Urinary bladder (tissue), 4 donors: ENCODE data around the gene LCA5L. TPM values are rescaled to one million over a fixed set of nuclear protein-coding genes. Genes with fewer than 3 reads are reported as not detected.

Source experiments
- DNase-seq: peaks from one replicate; pipeline ENCODE4 v3.0.0-alpha.2; 2015; ENCODE audit errors: extremely low spot score
- H3K27ac ChIP-seq: one replicate; pipeline ENCODE4 v1.5.1; 2013; ENCODE audit warnings: low read depth, mild to moderate bottlenecking, moderate library complexity
- H3K36me3 ChIP-seq: one replicate; pipeline ENCODE4 v1.6.1; 2013; ENCODE audit warnings: mild to moderate bottlenecking, moderate library complexity; ENCODE audit not compliant: insufficient read depth
- H3K4me1 ChIP-seq: one replicate; pipeline ENCODE4 v1.6.1; 2013; ENCODE audit warnings: mild to moderate bottlenecking, moderate library complexity; ENCODE audit not compliant: insufficient read depth
- H3K4me3 ChIP-seq: one replicate; pipeline ENCODE4 v1.5.1; 2013; ENCODE audit warnings: low read depth, low read length
- WGBS: extraction: QIAGEN DNeasy Blood & Tissue Kit; methylation state at CpG from one replicate; pipeline ENCODE4 v1.1.7; 2013; 5-methylcytosine and 5-hydroxymethylcytosine counted together
- polyA plus RNA-seq: library from polyadenylated mRNA; stranded (reverse); fragments of 200-250 nt; gene quantifications from one replicate; pipeline ENCODE4 v1.2.3, GENCODE V29; 2013
- total RNA-seq: library from RNA; depleted of rRNA; stranded (reverse); fragments of >200 nt; gene quantifications from one replicate; pipeline ENCODE4 v1.2.3, GENCODE V29; 2014
- donor health status: healthy with polysubstance abuse.
- donor health status: healthy.

LCA5L gene
- total and polyA plus RNA-seq, 2 donors: 1.1 to 1.5 TPM

DNA sequence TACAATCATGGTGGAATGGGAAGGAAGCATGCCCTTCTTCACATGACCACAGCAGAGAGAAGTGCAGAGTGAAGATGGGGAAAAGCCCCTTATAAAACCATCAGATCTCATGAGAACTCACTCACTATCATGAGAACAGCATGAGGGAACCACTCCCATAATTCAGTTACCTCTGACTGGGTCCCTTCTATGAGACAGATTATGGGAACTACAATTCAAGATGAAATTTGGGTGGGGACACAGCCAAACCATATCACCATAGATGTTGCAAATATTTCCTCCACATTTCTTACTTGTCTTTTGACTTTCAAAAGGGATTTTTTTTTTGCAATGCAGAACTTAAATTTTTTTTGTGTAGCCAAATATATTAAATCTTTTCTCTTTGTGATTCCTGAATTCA, 21.0 kb upstream of the LCA5L start:
- no peak overlapping the region for H3K27ac ChIP-seq
- no peak for DNase-seq
- no peaks in the 10 kb centered on the region for H3K36me3 ChIP-seq
- no peak overlapping the region for H3K4me3 ChIP-seq
- H3K4me1 ChIP-seq: no peaks in the 10 kb centered on the region

DNA sequence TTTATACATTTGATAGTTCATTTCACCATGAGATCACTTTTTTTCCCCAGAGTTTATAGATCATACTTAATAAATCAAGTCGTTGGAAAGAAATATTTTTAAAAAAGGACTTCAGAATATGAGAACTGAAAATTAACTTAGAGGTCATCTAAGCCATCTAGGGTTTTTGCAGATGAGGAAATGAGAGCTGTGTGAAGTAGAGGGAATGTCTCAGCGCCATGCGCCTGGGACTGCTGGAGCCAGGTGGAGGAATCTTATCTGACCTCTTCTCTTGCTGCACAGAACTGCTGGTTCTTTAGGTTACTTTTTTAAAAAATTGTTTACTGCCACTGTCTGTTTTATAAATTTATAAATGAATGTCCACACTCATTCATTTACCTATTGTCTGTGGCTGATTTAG, 17.7 kb upstream of the LCA5L start:
- Histone ChIP-seq H3K4me3 (no peak overlapping the region), H3K36me3 (no peaks in the 10 kb centered on the region), H3K4me1 (no peaks in the 10 kb centered on the region), H3K27ac (no peak overlapping the region)
- 81% methylated on average over 3 of the region's 3 CpGs for WGBS
- DNase-seq: no peak

DNA sequence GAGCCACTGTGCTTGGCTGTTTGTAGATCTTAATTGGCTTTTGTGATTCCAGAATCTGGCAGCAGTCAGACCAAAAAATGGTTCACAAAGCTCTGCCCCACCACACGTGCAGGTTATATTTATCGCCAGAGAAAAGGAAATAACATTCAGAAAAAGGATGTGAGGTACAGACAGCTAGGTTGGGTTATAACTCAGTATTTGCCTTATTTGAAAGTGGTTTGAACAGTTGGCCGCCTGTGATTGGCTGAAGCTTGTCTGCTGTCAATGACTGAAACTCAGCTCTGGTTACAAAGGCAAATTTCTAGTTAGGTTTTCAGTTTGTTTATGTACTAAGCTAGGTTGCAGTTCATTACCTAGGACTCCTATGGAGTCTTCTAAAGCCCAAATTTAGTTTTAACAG, 15.8 kb upstream of the LCA5L start:
- Histone ChIP-seq H3K27ac (no peak overlapping the region), H3K36me3 (no peaks in the 10 kb centered on the region), H3K4me1 (no peaks in the 10 kb centered on the region), H3K4me3 (no peak overlapping the region)
- no peak for DNase-seq
- WGBS: 81% methylated on average over 3 of the region's 3 CpGs

DNA sequence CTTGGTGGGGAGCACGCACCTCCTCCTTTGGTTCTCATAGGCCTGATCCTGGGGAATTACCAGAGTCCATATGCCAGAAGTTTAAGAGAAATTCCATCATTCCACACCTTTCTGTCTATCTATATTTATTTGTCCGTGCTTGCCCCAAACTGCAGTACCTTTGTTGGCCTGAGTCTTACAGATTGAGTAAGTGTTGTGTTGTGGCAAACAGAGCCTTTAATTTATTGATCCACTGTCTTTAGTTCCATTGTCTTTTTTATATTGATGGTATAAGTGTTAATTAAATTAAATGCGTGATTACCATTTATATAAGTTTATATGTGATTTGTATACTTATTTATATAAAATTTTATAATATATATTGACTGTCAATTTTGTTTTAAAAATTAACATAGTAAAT, 11.1 kb upstream of the LCA5L start:
- Histone ChIP-seq H3K27ac (no peak overlapping the region), H3K4me3 (no peak overlapping the region), H3K36me3 (no peaks in the 10 kb centered on the region), H3K4me1 (no peaks in the 10 kb centered on the region)
- DNase-seq: no peak
- WGBS: 88% methylated on average over 3 of the region's 3 CpGs

DNA sequence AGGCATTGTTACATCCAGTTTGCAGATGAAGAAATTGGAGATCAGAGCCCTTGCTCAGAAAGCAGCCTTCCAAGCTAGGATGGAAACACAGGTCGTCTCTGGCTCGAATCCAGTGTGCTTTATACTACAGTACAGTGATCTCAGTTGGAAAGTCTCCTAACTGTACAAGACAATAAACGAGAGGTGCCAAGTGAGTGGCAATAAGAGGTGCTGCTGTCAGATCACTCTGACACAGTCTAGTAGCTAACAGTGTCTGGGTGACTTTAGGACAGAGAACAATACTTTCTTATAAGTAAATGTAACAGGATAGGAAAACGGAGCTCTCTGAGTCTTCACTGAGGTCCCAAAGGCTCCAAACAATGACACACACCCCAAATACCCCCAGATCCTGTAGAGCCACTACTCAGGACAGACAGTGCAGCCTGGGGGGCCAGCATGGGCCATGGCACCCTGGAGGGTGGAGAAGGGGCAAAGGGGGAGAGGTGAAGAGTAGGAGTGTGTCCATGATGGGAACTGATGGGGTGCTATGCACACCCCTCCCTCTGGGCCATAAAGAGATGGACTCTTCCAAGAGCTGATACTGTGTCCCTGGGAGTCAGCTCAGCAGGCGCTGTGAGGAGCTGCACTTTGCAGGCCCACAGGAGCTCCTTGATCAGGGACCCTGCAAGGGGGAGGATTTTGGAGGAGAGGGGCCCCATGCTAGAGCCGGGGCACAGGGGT, 9.5 kb upstream of the LCA5L start:
- no peak for DNase-seq
- Histone ChIP-seq H3K36me3 (no peaks in the 10 kb centered on the region), H3K4me1 (peaks cover 1% of the 10 kb centered on the region), H3K27ac (no peak overlapping the region), H3K4me3 (no peak overlapping the region)
- WGBS: 60% methylated on average over 6 of the region's 6 CpGs

DNA sequence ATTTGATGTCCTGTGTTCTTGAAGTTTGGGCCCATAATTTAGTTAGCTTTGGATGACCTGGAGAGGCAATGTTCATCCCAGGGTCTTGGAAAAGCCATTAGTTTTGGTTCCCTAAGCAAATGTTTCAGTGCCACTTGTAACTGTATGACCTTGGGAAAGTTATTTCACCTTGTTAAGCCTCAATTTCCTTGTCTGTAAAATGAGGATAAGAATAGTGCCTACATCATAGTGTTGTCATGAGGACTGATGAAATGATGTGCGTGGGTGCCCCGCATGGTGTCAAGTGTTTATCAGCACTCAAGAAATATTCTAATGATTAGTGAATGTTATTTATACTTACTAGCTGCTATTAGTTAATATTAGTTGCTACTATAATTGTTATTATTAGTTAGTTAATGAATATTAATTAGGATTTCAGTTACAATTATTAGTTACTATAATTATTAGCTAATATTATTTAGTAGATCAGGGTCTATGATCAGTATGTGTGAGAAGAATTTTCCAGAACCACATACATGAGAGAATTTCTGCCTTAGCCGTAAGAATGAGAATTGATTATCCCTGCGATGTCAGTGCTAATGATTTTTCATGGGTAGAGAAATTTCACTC, 8.1 kb upstream of the LCA5L start:
- Histone ChIP-seq H3K27ac (no peak overlapping the region), H3K4me1 (peaks cover 1% of the 10 kb centered on the region), H3K36me3 (no peaks in the 10 kb centered on the region), H3K4me3 (no peak overlapping the region)
- no peak for DNase-seq
- 95% methylated on average over 4 of the region's 4 CpGs for WGBS

DNA sequence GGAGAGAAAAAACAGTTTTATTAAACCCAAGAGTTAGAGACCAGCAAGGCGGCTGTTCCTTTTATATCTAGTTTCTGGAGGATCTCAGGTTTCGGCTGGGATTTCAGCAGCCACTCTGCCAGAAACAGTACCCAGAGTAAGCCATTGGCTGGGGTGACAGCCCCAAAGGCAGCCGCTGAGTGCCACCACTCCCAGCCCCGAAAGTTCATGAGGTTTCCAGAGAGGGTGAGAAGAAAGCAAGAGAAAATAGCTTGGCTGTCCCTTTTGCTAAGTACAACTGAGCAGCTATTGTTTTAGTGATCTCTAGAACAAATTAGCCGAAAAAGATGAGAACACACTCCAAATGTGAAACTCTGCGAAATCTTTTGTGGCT, 7.4 kb upstream of the LCA5L start:
- Histone ChIP-seq H3K36me3 (no peaks in the 10 kb centered on the region), H3K4me3 (no peak overlapping the region), H3K4me1 (peaks cover 1% of the 10 kb centered on the region), H3K27ac (no peak overlapping the region)
- no peak for DNase-seq
- WGBS: 66% methylated on average over 6 of the region's 6 CpGs

DNA sequence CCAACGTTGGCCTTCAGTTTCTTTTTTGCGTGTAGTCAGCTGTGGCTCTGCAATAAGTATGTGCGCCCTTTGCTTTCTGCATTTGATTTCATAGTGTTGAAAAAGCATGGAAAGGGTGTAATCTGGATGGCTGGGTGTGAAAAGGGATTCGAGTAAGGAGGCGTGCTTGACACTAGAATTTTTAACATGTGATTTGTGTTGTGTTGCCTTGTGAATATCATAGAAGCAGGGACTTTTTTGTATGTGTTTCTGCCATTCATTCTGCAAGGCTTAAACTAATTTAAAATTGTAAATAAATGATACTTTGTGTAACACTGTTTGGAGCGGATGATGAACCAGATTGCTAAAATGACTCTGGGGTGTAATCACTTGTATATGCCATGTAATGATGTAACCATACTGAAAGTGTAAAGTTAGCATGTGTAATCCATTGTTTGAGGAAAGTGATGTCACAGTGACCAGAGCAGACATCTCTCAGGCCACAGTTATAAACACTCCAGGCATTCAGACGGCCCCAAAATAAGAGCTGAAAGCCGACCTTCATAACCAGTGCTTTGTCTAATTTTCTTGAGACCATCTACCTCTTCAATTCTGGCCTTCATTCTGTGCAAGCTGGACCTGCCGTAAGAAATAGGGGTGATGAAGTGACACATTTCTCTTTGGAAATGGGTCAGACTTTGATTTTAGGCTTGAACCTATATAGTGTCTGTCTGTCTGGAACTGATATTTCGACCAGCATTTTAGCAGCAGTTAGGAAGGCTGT, 6.8 kb upstream of the LCA5L start:
- no peak for DNase-seq
- 48% methylated on average over 10 of the region's 10 CpGs for WGBS
- peaks cover 1% of the 10 kb centered on the region for H3K4me1 ChIP-seq
- no peaks in the 10 kb centered on the region for H3K36me3 ChIP-seq
- H3K4me3 ChIP-seq: no peak overlapping the region
- no peak overlapping the region for H3K27ac ChIP-seq

DNA sequence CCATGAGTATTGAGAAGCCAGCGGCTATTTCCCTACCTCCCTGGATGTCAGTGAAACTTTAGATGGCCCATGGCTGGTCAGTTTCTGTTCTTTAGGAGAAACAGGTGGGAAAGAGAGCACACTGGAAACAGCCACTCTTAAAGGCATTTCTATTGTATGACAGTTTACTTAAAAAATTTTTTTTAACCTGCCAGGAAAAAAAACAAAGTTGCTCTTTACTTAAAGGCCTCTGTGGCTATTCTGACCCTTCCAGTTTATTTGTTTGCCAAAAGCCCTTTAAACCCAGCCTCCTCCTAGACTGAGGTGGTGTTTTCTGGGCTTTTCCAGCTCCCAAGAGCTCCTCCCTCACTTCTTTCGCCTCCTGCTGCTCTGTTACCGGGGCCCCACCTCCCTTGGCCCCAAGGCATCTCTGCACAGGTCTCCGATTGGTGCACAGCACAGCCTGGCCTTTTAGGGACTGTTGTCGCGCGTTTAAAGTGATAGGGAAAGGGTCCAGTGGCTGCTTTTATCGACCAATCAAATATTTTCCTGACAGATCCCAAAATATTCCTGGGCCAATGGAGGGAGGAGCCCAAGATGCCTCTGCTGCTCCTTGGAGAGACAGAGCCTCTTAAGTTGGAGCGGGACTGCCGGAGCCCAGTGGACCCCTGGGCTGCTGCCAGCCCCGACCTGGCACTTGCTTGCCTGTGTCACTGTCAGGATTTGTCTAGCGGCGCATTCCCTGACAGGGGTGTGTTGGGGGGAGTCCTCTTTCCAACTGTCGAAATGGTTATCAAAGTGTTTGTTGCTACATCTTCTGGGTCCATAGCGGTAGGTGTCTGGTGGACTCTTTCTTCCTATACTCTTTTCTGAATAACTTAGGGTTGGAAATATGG, 6.0 kb upstream of the LCA5L start, which contains the start of gene SH3BGR:
SH3BGR (plus strand) TSS at position 639 of the 875 bp plus-strand sequence; CDS start at position 766, 127 bp downstream.
- Histone ChIP-seq H3K4me1 (peaks cover 1% of the 10 kb centered on the region), H3K27ac (peak within 1 kb of the TSS; percentile 31), H3K36me3 (no peaks in the 10 kb centered on the region), H3K4me3 (no peak within 1 kb of the TSS)
- WGBS: 48% methylated on average over 15 of the region's 15 CpGs
- DNase-seq: no peak

DNA sequence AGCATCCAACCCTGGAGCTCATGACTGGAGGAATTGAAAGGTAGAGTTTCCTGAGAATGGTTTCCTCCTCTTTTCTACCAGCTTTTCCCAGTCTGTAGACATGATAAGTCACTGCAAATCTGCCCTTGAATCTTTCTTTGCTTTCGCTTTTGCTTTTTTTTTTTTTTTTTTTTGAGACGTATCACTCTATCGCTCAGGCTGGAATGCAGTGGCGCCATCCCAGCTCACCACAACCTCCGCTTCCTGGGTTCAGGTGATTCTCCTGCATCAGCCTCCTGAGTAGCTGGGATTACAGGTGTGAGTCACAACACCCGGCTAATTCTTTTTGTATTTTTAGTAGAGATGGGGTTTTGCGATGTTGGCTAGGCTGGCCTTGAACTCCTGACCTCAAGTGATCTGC, 1.7 kb upstream of the LCA5L start:
- no peak for DNase-seq

DNA sequence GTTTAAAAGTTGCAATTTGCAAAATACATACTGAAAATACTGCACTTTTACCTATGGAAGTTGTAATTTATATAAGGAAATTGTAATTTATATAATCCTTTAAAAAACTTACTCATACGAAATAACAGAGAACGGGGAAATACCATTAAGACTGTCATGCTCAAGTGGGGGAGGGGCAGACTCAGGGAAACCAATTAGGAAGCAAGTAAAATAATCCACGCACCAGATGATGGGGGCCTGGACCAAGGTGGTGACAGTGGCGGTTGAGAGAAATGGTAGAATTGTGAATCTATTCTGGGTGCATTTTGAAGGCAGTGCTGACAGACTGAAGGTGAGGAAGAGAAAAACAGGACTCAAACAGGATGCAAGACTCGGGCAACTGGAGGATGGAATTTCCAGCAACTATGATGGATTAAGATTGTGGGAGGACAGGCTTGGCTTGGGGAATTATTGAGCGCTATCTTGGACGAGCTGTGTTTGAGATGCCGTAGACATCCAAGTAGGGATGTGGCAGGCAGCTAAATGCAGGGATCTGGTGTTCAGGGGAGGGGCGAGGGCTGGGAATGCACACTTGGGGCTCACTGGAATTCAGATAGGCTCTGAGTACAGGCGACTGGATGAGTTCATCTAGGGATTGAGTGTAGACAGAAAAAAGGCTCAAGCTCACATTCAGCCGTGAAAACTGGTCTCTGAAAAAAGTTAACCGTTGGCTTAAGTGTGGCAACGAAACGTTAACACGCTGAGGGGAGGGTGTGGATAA, 977 bp downstream of the LCA5L start:
- H3K27ac ChIP-seq: peak overlapping the region; percentile 61
- peak overlapping the region; percentile 68 for H3K4me3 ChIP-seq
- H3K36me3 ChIP-seq: no peaks in the 10 kb centered on the region
- 8% methylated on average over 15 of the region's 15 CpGs for WGBS
- H3K4me1 ChIP-seq: no peaks in the 10 kb centered on the region
- DNase-seq: no peak

More for the DNA sequence above, 1.7 kb upstream of the LCA5L start:
- Histone ChIP-seq H3K27ac (no peak overlapping the region), H3K4me1 (peaks cover 1% of the 10 kb centered on the region), H3K4me3 (no peak overlapping the region), H3K36me3 (no peaks in the 10 kb centered on the region)
- 96% methylated on average over 7 of the region's 7 CpGs for WGBS

DNA sequence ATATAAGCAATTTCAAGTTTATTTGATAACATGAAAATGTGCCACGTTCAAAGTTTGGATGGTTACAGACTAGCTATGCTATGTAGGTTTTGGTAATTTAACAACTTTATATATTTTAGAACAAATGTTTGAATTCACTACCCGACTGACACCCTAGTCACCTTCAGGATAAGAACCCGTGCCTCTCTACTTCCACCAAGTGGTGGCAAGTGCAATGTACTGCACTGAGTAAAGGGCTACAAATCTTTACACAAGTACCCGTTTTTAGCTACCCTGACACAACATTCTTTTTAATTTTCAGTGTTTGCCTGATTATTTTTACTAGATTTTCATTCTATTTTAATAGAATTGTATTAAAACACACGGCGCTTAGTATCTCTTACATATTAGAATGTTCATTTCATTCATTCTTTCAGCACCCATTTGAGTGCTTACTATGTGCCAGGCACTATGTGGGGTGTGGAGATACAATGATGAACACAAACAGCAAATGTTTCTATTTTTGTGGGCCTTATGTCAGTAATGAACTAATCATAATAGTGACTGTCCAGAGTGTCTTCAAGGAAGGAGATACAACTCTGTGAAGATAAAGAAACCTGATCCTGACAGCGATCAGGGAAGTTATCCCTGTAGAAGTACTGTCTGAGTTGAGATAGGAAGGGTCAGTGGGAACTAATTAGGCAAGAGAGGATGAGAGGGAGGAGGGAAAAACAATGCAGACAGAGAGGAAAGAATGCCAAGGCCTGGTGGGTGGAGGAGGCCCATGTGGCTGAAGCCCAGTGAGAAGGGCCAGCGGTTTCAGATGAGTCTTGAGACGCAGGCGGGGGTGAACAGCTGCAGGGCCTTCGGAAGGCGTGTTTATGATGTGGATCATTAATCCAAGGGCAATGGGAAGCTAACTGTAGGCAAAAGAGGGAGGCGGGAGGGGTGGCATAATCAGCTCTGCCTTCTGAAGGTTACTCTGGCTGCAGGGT, 3.8 kb downstream of the LCA5L start:
- no peak overlapping the region for H3K4me3 ChIP-seq
- 45% methylated on average over 13 of the region's 13 CpGs for WGBS
- DNase-seq: no peak

More for the DNA sequence above, 3.8 kb downstream of the LCA5L start:
- no peak overlapping the region for H3K27ac ChIP-seq
- H3K4me1 ChIP-seq: no peaks in the 10 kb centered on the region
- H3K36me3 ChIP-seq: no peaks in the 10 kb centered on the region
